NCI-H2107 treated with DMSO at 0.1 percent for 48 hours (cell line): ENCODE measurements around the gene CSF3R.

Experiments
- DNase-seq: peaks from one replicate; lab custom pipeline; 2025; ENCODE audit not compliant: unreplicated experiment; lab: John Stamatoyannopoulos, UW

The CSF3R gene

DNA sequence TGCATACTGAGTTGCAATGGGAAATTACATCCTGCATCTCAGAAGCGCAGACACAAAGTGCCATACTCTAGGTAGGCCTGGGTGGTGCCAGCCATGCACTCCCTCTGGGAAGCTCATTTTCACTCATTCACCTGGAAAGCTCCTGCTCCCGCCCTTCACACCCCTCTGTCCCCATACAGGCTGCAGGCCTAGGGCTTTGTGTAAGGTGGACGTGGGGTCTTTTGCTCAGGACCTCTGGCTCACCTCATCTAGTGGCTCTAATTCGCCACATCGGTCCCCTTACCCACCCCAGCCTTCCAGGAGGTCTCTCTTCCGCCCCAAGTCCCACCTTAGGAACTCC is 19.3 kb downstream of the CSF3R start:
- no peak for DNase-seq

GRCh38 chr1:36458910-36459309 is 23.8 kb downstream of the CSF3R start:
- no peak for DNase-seq

- DNase-seq, result no peak
Measured at GRCh38 chr1:36457691-36458090, 25.0 kb downstream of the CSF3R start.

DNA sequence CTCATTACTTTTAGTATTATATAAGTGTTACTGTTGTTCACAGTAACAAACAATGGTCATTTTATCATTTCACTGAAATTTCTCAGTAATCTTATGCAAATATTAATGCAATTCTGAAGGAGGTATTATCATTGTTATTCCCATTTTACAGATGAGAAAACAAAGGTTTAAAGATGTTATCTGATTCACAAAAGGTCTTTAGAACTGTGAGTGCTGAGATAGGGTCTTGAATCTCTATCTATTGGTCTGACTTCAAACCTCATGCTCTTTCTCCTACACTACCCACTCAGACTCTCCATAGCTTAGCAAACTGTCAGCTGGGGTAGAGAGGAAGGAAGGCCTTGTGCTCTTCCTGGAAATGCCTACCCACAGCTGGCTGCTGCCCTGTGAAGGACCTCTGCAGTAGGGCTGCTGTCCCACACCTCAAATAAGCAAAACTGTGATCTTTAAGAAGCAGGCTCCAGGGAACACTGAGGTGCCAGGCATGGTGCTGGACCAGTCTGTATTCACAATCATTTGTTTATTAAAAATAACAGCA is 26.3 kb downstream of the CSF3R start:
- no peak for DNase-seq

DNA sequence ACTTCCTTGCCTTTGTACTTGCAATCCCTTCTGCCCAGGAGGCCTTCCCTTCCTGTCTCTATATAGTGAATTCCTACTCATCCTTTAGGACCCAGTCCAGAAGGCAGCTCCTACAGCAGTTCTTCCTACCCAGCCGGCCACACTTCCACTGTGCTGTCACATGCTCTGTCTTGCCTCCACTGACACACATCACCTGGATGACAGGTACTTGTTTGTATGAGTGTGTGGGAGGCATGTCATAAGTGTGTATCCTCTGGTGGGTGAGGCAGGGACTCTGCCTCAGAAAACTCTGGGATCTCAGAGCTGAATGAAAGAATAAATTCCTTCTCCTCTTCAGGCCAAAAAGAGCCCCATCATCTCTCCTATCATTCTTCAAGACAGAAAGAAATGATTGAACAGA is 27.3 kb downstream of the CSF3R start:
- no peak for DNase-seq

- DNase-seq, result no peak
Measured at GRCh38 chr1:36453600-36454388, 28.9 kb downstream of the CSF3R start.

GRCh38 chr1:36453051-36453450 is 29.7 kb downstream of the CSF3R start:
- DNase-seq, result no peak

DNA sequence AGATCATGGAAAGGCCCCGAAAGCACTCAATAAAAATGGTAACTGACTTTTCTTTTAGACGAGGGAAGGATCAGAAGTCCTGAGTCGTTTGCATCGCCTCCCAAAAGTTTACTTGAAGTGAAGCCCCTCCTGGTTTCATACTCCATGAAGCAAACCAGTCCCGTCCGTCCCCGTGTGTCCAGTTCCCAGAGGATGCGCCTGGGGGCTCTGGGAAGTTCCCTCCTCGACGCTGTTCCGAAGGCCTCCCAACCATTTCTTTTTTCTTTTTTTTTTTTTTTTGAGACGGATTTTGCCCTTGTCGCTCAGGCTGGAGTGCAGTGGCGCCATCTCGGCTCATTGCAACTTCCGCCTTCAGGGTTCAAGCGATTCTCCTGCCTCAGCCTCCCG is 31.8 kb downstream of the CSF3R start:
- DNase-seq, result no peak

DNA sequence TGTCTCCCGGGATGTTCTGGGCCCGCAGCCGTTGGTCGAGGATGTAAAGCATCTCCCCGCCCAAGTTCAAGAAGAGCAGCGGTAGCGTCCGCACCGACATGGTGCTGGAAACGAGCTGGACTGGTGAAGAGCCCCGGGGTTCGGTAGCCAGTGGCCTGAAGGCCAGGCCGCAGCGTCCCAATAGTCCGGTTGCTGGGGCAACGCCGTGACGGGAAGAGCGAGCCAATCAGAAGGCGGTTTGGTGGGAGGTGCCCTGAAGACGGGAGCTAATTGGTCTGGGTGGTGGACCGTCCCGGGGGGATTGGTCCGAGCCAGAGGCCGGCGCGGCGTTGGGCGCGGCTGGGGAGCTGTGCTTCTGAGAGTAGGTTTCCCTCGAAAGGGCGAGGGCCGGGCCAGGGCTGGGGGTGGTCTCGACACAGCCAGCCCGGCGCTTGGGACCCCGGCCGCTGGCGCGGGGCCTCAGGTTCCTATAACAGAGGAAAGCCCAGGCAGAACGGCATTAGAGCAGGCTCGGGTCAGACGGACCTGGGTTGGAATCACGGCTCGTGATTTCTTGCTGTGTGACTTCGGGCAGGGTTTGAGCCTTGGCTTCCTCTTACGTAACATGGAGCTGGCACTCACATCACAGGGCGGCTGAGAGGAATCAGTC is 32.3 kb downstream of the CSF3R start, which contains the start of gene OSCP1:
TSS of gene OSCP1 (minus strand) at position 182 of the 649 bp plus-strand sequence. CDS start at position 100, 82 bp downstream.
- peak; percentile 93 for DNase-seq

DNA sequence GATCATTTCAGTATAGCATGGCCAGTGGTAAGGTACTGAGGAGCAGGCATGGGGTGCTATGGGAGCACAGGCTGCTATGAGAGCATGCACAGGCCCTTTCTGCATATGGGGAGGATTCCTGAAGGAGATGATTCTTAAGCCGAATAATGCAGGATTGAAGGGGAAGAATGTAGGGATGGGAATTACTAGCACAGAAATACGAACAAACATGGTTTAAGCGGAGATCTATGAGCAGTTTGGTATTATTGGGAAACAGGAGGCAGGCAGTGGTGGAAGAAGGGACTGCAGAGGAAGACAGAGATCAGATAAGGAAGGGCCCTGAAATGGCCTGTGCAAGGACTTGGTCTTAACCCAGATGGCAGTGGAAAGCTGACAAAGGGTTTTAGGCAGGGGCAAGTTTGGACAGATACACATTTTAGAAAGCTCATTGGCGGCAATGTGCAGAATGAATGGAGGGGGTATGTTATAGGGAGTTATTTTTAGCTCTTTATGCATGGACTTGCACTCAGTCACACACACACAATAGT is 34.1 kb downstream of the CSF3R start:
- DNase-seq, result no peak

DNA sequence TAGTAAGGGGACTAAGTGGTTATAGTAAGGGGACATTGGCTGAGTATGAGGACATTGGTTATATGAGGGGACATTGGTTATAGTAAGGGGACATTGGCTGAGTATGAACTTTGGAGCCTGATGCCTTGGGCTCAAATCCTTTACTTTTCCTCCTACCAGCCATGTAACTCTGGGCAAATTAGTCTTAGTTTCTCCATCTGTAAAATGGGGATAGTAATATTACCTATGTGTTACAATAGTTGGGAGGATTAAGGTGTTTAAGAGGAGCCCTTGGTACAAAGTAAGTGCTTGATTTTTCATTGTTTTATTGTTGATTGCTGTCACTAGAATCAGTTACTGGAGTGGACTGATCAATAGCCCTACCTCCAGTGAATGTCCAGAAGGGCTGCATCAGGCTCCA is 35.3 kb downstream of the CSF3R start:
- DNase-seq, result no peak

- no peak for DNase-seq
Measured at GRCh38 chr1:36446746-36447145, 36.0 kb downstream of the CSF3R start.

DNA sequence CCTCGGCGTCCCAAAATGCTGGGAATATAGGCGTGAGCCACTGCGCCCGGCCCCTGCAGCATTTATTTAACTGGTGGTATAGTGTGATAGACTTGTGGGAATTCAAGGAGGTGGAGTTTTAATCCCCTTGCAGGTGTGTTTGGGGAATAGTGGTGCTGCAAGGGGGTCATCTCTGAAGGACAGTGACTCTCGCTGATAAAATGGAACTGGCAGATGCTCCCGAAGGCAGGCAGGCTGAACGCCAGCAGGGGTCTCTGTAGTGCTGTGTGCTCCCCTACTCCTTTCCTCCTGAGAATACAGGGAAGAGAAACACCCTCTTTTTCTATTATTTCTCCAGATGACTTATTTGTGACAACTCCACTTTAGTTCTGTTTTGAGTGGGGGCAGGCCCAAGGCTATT is 36.4 kb downstream of the CSF3R start:
- peak; percentile 46 for DNase-seq

- no peak for DNase-seq
Measured at GRCh38 chr1:36443297-36443696, 39.4 kb downstream of the CSF3R start.

DNA sequence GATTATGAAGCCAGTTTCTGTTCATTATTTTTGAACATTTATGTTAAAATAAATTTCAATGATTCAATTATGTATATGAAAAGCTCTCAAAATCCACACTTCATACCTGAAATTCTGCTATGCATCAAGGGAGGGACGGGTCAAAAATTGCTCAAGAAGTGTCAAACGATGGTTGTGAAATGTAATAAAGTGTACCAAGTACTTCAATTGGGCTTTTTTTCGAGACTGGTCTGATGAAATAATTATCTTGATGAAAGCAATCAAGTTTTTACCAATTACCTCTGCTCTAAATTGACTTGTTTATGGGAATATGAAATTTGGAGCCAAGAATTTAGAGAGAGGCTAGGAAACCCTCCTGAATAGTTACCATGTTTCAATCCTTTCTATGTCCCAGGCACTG is 40.4 kb downstream of the CSF3R start:
- DNase-seq, result no peak

DNA sequence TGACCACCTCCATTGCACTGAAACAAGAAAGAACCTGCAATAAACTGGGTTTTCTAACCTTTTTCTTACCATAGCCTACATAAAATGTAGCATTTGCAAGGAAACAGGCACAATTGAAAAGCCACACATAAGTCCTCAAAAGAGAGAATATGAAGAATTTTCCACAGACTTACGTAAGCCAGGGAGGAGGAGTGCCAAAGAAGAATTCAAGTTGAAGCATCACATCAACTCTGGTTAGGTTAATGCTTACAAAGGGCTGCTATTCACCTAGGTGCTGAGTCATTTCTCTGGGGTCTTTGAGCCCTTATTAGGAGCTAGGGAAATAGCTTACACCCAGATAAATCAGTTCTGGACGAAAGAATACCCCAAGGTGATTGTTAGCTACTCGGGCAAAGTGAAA is 42.1 kb downstream of the CSF3R start:
- DNase-seq, result no peak

DNA sequence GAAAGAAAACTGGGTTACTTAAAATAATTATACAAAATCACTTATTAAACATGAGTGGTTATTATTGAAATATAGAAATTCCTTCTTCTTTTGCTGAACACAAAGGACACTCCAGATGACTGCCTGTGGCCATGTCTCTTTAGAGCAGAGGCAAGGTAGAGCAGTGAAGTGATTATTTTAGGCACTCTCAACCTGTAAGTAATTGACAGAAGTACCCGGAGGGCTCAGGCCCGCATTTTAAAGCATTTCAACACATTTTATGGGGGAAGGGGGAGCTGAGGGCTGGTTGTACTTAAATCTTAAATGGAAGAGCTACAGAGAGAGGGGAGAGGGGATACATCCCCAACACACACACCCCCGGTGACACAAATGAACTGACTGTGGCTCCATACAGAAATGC is 42.7 kb downstream of the CSF3R start:
- no peak for DNase-seq

DNA sequence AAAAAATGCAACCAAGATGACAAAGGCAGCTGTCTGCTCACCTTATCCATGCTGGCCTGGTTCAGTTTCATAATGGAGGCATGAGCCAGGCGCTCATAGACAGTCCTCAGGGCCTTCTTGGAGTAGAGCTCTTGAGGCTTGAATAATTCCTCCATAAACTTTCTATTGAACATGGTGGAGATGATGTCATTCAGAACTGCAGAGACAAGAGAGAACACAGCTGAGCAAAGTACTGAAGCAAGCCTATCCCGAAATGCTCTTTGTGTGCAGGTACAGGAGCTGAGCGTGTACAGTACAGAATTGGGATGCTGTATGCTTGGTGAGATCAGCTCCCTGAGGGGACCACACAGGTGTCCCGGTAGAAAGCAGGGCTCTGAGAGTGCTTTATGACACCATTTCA is 44.0 kb downstream of the CSF3R start:
- no peak for DNase-seq

DNA sequence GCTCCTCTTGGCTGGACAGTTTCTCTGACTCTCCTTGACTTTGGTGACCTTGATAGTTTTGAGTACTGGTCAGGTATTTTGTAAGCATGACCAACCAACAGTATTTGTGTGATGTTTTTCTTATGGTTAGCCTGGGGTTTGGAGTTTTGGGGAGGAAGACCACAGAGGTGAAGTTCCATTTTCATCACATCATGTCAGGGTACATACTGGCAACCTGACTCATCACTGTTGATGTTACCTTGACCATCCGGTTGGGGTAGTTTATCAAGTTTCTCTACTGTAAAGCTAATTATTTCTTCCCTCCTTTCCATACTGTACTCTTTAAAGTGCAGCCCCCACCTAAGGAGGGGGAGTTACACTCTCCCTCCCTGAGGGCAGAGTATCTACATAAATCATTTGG is 45.9 kb downstream of the CSF3R start:
- no peak for DNase-seq

DNA sequence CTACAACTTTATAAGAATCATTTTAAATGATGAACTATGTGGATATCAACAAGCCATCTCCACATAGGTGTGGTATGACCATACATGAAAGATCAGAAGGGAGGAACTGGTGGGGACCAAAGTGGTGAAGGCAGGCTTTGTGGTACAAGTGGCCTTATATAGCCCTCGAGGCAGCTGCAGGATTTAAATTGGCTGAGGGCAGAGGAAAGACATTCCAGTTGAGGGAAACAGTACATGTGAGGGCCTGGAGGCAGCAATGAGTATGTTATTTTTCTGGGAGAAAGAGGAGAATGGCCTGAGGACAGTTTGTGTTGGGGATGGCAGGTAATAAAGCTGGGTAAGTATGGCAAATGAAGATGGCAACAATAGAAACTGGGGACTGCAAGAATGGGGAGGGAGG is 49.6 kb downstream of the CSF3R start:
- no peak for DNase-seq

DNA sequence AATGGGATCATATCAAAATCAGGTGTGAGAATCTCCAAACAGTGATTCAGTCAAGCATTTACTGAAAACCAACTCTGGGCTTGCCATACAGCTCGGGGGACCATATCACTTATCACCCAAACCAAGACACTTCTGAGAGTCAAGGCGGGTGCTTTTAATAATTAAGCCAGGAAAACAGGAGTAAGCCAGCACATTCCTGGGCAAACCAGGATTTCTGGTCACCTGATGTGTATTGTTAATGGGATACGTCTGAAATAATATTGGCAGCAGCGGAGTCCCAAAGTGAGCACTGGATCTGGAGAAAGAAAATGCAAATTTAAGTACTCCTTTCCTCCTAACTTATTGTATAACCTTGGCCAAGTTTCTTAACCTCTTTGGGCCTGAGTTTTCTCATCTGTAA is 50.1 kb downstream of the CSF3R start:
- DNase-seq, result no peak

DNA sequence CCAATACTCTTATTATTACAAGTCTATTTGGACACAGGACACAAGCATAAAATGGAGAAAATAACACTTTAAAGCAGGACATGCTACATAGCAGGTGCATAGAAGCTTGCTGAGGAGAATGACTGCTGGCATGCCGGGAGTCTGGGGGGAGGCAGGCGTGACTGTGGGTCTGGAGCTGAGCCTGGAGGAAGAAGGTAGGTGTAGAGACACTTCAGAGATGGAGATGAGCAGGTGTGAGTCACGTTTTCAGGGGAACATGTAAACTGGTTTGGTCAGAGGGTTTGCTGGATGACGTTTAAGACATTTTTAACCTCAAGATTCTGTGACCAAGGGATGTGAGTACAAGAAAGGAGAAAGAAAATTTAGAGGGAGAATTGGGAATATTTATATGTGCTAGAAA is 56.9 kb downstream of the CSF3R start:
- no peak for DNase-seq
